ENCODE measurements around the gene GALNT10. TPM values are rescaled to one million over a fixed set of nuclear protein-coding genes. Genes with fewer than 3 reads are reported as not detected.
"Not testable (repeated sequence)": the region's sequence is repeated elsewhere in the genome, so short reads cannot be mapped to it uniquely, and the experiment has no call there.

Gene GALNT10
- total RNA-seq, 1 donor from 2014 or later = 4.8 TPM

DNA sequence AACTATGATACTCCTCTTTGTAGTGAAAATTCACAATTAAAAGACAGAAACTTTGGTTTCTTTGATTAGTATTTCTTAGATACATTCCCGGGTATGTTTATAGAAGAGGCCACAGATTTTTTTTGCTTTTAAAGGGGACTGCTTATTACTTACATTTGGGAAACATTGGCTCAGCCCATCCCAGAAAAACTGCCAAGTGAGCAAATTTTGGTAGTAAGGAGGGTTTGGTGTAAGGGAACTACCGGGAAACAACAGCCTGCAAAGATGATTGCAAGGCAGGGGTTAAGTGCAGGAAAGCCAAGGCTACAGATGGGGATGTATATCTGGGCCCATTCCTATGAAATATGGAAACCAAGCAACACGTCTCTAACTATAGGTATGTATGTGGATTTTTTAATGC lies 166.4 kb downstream of the GALNT10 start:
- H3K9me3 Mint-ChIP-seq (ENCODE audit: unreplicated experiment) = peaks cover 2% of the 10 kb centered on the region
- DNase-seq = no peak
- no peaks in the 10 kb centered on the region for H3K36me3 Mint-ChIP-seq (ENCODE audit: unreplicated experiment)
- no peak for TF ChIP-seq CTCF (IDR thresholded peaks at IDR 0.05; ENCODE audit: partially characterized antibody, unreplicated experiment)
- peaks cover 8% of the 10 kb centered on the region for H3K27me3 Mint-ChIP-seq (ENCODE audit: unreplicated experiment)
- no peak overlapping the region for H3K27ac Mint-ChIP-seq (ENCODE audit: unreplicated experiment)
- H3K4me1 Mint-ChIP-seq (ENCODE audit: low read depth, unreplicated experiment) = peaks cover 19% of the 10 kb centered on the region
- no peak overlapping the region for H3K4me3 Mint-ChIP-seq (ENCODE audit: unreplicated experiment)

DNA sequence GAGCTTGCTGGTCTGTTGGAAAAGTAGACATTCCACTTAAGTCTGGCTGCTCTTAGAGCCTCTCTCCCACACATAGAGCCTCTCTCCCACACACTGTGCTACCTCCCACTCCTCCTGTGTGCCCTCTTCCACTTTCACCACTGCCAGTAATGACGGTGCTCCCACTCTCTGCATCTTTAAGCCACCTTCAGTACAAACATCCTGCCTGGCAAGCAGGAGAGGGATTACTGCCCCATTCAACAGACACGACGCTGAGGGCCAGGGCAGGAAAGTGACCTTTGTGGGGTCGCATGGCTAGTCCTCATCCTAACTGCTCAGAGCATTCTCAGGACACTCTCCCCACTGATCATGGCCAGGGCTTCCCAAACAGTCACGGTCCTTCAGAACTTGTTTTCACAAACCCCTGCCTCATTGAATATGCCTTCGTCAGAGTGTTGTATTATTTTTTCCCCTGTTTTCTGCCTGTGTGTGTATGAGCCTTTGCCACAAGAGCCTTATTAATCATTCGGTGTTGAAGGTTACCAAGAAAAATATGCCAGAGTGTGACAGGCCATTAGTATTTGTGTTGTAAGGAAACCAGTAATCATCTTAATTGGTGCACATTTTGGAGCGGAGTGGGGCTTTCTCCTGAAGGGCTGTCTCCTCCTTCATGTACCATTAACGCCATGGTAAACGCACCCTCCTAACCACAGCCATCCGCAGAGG lies 168.1 kb downstream of the GALNT10 start:
- H3K27ac Mint-ChIP-seq (ENCODE audit: unreplicated experiment) = no peak overlapping the region
- H3K9me3 Mint-ChIP-seq (ENCODE audit: unreplicated experiment) = peaks cover 2% of the 10 kb centered on the region
- H3K4me1 Mint-ChIP-seq (ENCODE audit: low read depth, unreplicated experiment) = peaks cover 22% of the 10 kb centered on the region
- peak overlapping the region; percentile 44 for H3K4me3 Mint-ChIP-seq (ENCODE audit: unreplicated experiment)
- peaks cover 4% of the 10 kb centered on the region for H3K27me3 Mint-ChIP-seq (ENCODE audit: unreplicated experiment)
- TF ChIP-seq CTCF (IDR thresholded peaks at IDR 0.05; ENCODE audit: partially characterized antibody, unreplicated experiment) = no peak
- DNase-seq = no peak
- H3K36me3 Mint-ChIP-seq (ENCODE audit: unreplicated experiment) = no peaks in the 10 kb centered on the region

DNA sequence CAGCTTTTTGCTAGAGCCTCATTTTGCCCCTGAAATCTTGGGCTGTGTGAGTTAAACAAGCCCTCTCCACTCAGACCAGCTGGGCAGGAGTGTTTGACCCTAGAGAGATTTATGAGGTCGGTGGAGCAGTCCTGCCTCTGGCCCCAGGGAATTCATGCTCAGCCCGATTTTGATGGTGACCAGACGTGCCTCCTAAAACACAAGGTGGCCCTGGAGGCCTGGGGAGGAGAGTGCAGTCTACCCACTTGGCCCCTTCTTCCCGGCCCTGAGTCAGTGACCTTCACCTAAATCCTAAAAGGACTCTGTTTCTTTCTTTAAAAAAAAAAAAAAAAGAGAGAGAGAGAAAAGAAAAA lies 168.7 kb downstream of the GALNT10 start:
- Mint-ChIP-seq H3K4me1 (ENCODE audit: low read depth, unreplicated experiment) (peaks cover 26% of the 10 kb centered on the region), H3K27ac (ENCODE audit: unreplicated experiment) (no peak overlapping the region), H3K36me3 (ENCODE audit: unreplicated experiment) (no peaks in the 10 kb centered on the region), H3K27me3 (ENCODE audit: unreplicated experiment) (peaks cover 4% of the 10 kb centered on the region), H3K9me3 (ENCODE audit: unreplicated experiment) (peaks cover 2% of the 10 kb centered on the region), H3K4me3 (ENCODE audit: unreplicated experiment) (peak overlapping the region; percentile 44)
- TF ChIP-seq CTCF (IDR thresholded peaks at IDR 0.05; ENCODE audit: partially characterized antibody, unreplicated experiment) = no peak
- DNase-seq = peak; percentile 32

- H3K27ac Mint-ChIP-seq (ENCODE audit: unreplicated experiment); H3K36me3 Mint-ChIP-seq (ENCODE audit: unreplicated experiment); H3K9me3 Mint-ChIP-seq (ENCODE audit: unreplicated experiment); H3K27me3 Mint-ChIP-seq (ENCODE audit: unreplicated experiment); DNase-seq; H3K4me3 Mint-ChIP-seq (ENCODE audit: unreplicated experiment): not testable (repeated sequence)
- H3K4me1 Mint-ChIP-seq (ENCODE audit: low read depth, unreplicated experiment) = peaks cover 28% of the 10 kb centered on the region
Observed at GRCh38 chr5:154360241-154360640, 169.7 kb downstream of the GALNT10 start.

DNA sequence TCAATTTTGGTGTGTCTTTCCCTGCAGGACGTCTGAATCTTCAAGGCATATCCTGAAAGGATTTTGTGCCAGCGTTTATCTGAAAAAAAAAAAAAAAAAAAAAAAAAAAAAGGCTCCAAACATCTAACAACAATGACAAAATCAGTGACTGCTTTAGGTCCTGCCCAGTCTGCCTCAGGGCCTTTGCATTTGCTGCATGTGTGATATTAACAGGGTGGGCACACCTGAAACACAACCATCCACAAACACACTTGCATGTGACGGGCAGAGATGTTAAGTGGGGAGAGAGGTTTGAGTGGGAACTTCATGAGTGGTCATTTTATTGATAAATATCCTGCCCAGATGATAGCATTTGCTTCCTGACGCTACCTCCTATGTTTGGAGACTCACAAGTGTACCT lies 172.9 kb downstream of the GALNT10 start:
- H3K4me1 Mint-ChIP-seq (ENCODE audit: low read depth, unreplicated experiment) = peaks cover 24% of the 10 kb centered on the region
- H3K4me3 Mint-ChIP-seq (ENCODE audit: unreplicated experiment) = no peak overlapping the region
- no peaks in the 10 kb centered on the region for H3K9me3 Mint-ChIP-seq (ENCODE audit: unreplicated experiment)
- no peak overlapping the region for H3K27ac Mint-ChIP-seq (ENCODE audit: unreplicated experiment)
- no peaks in the 10 kb centered on the region for H3K36me3 Mint-ChIP-seq (ENCODE audit: unreplicated experiment)
- no peak for TF ChIP-seq CTCF (IDR thresholded peaks at IDR 0.05; ENCODE audit: partially characterized antibody, unreplicated experiment)
- DNase-seq = no peak
- no peaks in the 10 kb centered on the region for H3K27me3 Mint-ChIP-seq (ENCODE audit: unreplicated experiment)
